GM21447 (cell line): ENCODE measurements around the gene CYTH4.

Experiments used
- ATAC-seq: cut with Tn5 transposase; IDR thresholded peaks from one replicate; pipeline ENCODE4 v1.9.1; 2021; ENCODE audit not compliant: unreplicated experiment

The CYTH4 gene

DNA sequence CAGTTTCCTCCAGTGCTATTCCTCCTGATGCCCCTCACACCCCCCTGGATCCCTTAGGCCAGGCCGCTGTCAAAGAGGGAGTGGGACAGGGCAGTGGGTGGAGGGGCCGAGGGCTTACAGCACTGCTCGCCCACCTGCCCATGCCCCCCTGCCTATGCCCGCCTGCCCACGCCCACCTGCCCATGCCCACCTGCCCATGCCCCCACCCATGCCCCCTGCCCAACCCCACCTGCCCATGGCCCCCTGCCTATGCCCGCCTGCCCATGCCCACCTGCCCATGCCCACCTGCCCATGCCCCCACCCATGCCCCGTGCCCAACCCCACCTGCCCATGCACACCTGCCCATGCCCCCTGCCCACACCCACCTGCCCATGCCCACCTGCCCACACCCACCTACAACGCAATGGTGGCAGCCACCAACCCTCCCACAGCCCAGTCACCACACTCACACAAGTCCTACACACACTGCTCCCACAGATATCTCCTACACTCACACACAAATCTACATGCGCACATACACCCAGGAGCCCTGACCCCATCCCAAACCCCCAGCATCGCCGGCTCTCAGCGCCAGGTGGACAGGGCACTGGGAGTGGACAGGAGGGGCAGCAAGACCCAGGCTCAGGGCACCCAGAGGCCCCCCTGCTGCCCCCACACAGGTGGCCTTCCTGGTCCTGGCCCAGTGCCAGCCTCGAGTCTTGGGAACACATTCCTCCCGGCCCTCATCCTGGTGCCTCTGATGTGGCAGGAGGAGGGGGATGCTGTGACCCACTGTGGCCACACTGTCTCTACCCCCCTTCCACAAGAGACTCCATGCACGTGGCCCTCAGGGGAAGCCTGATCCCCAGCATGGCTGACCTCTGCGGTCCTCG, 61.8 kb downstream of the CYTH4 start:
- no peak for ATAC-seq

DNA sequence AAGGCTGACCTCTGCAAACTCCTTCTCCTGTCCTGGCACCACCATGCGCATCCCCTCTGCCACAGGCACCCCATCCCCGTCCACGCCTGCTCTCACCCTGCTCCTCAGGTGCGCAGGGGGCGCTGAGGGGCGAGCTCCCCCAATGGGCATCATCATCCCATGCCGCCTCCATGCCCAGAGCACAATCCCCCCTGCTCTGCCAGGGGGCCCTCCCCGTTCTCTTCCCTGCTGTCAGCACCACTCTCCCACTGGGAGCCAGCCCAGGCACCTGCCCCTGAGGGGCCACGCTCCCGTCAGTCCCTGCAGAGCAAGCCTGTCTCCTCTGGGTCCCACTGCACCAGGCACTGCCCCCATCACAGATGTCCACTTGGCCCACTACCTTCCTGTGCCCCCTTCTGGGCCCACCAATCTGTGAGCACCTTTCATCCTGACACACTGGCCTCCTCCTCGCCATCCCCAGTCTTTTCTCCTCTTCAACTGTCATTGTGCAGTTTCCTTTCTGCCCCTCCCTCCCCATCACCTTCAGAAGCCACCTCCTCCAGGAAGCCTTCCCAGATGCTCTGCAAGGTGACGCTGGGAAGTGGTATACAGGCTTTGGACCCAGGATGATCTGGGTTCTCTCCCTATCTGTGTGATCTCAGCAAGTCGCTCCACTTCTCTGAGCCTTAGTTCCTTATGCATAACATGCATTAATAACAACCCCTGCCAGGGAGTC, 62.6 kb downstream of the CYTH4 start:
- ATAC-seq, result no peak

DNA sequence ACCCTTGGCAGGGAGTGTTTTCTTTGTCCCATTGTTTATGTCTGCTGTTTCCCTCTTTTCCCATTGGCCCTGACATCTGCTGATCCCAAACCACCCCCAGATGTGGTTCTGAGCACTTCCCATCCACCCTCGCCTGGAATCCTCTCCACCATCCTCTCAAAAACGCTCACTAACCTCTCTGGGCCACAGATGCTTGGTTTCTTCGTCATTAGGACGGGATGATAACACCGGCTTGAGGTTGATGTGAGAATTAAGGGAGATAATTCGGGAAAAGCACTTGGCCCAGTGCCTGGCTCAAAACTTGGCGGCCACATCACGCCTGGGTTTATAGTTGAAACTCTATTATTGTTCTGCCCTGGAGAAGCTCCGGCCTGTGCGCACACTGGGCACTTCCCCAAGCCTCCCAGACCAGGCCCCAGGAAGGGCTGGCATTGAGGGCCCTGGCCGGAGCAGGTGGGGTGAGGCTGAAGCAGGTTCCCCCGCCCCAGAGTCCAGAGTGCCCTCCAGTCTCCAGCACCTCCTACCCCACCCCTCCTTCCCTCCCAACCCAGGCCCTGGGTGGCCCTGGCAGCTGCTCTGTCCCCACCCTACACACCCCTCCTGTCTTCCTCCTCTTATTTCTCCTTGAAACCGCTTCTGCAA, 63.7 kb downstream of the CYTH4 start:
- ATAC-seq, result no peak

DNA sequence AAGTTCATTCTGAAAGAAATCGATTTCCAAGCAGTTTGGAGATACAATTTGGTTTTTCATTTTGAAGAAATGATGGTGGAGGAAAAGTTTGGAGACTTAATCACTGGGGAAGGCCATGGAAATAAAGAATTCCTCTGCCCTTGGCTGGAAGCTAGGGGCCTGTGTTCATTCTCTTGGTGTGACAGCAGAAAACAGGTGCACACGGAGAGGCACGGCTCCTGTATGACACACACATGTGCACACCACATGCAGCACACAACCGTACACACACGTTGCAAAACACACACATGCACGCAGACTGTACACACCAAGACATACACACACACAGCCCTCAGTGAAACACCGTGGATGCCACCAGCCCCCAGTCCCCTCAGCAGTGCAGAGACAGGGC, 64.2 kb downstream of the CYTH4 start:
- ATAC-seq, result no peak

DNA sequence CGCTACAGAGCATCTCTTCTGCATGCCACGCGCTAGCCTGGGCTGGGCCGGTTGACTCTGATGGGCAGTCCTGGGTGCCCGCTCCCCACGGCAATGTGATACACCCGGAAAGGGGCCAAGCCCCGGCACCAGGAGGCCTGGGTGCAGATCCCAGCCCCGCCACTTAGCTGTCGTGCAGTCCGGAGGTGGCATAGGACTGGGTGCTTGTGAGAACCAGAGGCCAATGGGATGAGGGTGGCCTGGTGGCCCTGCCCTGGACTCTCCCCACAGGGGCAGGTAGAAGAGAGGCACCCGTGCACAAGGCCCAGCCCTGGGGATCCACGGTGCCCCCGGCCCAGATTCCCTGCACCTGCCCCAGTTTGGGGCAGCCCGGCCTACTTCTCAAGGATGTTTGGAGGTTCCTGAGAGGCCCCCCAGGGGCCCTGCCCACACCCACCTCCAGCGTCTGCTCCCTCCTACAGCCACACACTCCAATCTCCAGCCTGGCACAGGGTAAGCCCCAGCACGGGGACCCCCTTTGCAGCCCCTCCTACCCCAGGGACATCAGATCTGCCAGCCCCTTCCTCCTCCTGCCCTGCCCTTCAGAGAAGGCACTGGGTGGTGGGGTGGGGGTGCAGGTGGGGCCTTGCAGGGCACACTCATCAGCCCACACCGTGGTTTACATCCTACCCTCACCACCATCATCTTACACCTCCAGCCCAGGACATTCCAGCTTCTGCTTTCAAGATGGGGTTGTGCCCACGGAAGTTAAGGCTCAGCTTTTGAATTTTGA, 66.9 kb downstream of the CYTH4 start:
- ATAC-seq, result no peak

DNA sequence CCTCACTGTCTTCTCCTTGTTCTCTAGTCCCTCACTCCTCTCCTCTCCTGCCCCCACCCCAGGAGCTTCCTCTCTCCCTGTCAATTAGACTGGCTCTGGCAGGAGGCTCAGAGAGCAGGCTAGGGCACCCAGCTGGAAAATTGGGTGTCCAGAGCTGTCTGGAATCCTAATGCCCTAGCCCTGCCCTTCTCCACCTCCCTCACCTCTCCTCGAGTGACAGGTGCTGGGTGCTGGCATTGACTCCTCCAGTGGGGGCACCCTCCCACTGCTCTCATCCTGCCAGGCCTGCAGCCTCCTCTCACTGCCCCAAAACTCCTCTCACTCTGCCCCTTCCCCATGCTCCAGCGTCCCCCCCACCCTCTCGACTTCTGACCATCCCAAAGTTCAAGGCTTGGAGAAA, 68.9 kb downstream of the CYTH4 start:
- ATAC-seq, result no peak

DNA sequence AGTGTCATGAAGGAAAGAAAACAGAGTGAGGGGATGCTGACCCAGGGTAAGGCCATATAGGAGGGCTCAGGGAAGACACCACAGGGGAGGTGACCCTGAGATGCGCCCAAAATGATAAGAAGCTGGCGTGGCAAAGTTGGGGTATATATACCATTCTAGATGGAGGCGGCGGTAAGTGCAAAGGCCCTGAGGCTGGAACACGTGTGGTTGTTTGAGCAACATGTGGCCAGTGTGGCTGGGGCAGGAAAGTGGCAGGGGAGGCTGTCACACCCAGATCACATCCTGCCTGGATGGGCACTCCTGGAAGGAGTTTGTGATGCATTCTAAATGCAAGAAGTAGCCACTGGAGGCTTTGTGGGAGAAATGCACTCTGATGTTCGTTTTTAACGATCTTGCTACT, 70.2 kb downstream of the CYTH4 start:
- ATAC-seq, result no peak

DNA sequence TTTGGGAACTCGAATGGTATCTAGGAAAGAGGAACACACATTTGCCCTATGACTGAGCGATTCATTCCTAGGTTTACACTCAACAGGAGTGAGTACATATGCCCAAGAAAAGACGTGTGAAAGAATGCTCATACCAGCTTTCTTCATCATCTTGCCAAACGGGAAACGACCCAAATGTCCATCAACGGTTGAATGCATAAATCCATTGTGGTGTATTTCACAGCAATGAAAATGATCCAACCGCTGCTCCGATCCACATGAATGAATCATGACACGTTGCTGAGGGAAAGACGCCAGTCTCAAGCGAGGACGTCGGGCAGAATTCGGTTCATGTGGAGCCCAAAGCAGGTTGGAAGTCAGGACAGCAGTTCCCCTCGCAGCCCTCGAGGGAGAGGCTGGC, 71.5 kb downstream of the CYTH4 start:
- ATAC-seq, result no peak

DNA sequence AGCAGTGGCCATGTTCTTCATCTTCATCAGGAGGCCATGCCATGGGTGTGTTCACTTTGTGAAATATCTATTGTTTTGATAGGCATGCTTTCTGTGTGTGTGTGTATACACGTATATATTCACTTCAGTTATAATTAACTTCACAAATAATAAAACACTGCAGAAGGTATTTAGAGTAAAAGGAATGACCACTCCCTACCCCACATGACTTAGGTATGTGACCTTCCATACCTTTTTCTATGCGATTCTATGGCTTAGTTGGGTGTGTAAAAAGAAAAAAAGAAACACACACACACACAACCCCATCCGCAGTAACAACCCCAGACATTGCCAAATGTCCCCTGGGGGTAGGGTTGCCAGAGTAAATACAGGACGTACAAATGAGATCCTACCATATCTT, 72.0 kb downstream of the CYTH4 start:
- ATAC-seq, result no peak

DNA sequence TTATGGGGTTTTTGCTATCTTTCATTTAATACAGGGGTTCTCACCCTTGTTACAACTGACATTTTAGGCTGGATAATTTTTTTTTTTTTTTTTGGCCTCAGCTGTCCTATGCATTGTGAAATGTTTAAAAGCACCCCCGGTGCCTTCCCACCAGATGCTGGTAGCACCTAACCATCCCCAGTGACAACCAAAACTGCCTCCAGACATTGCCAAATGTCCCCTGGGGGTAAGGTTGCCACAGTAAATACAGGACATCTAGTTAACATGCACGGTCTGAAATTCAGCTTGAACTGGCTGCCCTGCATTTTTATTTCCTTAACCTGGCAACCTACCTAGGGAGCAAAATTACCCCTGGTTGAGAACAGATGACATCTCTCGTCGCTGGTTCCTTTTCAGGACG, 72.4 kb downstream of the CYTH4 start:
- ATAC-seq, result no peak

DNA sequence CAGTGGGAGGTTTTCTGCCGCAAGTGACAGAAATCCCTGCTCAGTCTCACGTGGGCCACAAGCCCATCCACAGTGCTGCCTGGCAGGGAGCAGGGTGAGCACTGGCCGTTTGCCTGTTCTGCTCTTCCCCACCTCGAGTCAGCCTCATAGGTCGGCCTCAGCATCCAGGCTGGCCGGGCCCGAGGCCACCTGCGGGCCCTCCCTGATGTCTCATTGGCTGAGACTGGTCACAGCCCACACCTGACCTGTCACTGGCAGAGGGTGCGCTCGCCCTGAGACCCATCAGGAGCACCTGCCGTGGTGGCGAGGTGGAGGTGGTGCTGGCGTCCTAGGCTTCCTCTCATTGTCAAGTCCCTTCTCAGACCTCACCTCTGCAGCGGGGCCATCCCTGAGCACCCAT, 72.9 kb downstream of the CYTH4 start:
- ATAC-seq, result no peak

DNA sequence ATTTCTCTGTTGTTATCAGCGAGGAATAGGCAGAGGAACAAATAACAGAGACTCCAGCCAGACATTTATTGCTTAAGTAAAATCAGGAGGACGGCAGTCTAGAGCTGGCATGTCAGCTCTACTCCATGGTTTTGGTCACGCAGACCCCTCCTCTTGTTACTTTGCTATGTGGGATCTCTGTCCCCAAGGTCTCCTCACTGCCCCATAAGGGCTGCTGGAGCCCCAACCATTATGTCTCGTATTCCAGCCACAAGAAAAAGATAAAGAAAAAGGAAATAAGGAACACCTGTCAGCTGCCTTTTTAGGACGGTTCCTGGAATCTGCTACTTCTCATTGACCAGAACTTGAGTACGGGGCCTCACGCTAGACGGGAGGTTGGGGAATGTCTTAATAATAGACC, 74.6 kb downstream of the CYTH4 start:
- no peak for ATAC-seq

DNA sequence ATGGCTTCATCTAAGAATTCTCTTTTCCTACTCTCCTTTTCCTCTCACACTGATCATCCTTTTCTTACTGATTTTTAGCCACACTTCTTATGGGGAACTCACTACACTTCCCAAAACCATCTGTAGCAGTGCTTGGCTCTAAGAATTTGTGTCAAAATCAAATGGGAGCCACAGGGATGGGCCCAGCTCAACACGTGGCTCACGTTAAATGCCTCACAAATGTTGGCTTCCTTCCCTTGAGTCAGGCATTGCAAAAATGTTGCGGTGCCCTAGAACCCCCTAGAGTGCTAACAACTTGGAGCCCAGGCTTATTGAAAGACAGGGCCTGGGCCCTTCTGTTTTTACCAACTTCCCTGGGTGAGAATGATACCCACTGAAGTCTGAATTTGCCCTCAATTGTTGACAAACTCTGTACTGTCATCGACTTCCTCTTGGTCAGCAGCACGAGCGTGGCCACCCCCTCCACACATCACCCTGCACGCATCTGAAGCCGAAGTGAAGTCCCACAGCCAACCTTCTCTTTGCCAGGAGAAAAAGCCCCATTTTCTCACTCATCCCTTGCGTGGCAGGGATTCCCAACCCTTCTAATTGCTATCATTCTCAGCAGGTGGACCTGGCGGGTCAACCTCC, 75.3 kb downstream of the CYTH4 start:
- no peak for ATAC-seq

DNA sequence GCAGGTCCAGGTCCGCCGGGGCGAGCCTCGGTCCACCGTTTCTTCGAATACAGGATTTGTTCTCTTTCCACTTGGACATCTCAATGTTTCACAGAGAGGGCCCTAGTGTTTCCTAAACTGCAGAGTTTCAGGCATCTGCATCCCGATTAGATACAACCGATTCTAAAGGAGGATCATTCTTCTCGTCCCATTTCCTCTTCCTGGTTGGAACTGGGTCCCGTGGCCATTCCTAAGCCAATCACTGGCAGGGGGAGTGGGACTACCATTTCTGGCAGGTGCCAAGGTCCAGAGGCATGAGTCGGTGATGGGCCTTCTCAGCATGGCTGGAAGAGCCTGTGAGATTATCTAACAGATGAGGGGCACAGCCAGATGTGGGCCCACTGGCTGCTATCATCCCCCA, 76.1 kb downstream of the CYTH4 start:
- ATAC-seq, result no peak

DNA sequence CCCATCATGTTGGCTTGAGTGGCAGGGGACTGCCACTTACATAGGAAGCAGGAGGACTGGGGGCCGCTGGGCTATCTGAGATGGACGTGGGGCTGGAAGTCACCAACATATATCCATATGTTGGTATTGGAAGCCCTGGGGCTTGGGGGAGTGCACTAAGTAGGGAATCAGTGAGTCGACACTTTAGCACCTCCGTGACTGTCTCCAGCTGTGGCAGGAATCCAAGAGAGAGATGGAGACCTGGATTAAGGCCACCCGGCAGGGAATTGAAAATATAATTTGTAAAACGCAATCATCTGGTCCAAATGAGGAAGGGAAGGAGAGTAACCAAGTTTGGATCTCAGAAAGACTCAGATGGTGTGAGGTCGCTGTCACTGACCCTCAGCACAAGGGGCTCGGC, 76.6 kb downstream of the CYTH4 start:
- ATAC-seq, result no peak

DNA sequence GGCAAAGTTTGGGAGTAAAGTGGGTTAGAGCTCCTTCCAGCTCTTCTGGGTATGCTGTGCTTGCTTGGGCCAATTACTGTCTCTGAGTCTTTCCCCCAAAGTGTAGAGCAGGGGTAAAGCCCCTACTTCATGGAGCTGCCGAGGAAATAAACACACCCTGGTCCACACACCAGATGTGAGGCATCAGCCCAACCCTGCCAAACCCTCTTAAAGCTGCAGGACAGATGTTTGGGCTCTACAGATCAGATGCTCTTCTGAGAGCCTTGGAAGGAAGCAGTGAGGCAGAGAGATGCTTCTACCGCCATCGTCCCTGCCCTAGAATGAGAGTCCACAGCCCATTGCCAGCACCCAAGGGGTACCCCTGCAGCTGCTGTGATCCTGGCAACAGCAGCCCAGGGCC, 80.3 kb downstream of the CYTH4 start:
- no peak for ATAC-seq

DNA sequence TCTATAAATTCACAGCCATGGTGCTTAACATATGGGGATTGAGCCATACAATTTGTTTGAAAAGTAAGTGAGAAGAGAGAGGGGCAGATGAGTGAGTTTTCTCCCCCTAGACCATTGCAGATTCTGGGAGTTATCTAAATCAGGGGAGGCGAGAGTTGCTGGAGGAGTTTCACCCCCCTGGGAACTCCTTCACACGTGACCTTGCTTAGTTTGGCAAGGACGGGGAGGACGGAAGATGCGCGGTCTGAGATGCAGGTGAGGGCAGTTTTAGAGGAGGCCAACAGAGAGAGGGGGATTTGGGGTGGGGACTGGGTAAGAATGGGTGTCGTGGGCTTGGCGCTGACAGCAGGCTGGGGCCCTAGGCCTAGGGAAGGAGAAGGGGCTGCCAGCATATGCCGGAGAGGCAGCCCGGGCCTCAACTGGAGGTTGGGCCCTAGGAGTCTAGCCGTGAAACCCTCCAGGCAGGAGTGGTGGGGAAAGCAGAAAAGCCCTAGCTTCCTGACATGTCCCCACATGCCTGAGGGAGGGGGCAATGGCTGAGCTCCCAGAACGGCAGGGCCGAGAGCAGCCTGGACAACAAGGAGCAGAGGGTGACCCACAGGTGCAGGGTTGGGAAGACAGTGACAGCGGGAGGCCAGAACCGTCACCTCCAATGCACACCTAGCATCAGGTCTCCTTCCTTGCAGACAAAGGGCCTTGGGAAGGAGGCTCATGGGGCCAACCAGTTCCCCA, 81.1 kb downstream of the CYTH4 start:
- no peak for ATAC-seq
